Measurements from ENCODE around the gene PLET1. TPM values are rescaled to one million over a fixed set of nuclear protein-coding genes. Genes with fewer than 3 reads are reported as not detected.

PLET1 gene
- total RNA-seq, 1 experiment from 2014 or later = not detected

DNA sequence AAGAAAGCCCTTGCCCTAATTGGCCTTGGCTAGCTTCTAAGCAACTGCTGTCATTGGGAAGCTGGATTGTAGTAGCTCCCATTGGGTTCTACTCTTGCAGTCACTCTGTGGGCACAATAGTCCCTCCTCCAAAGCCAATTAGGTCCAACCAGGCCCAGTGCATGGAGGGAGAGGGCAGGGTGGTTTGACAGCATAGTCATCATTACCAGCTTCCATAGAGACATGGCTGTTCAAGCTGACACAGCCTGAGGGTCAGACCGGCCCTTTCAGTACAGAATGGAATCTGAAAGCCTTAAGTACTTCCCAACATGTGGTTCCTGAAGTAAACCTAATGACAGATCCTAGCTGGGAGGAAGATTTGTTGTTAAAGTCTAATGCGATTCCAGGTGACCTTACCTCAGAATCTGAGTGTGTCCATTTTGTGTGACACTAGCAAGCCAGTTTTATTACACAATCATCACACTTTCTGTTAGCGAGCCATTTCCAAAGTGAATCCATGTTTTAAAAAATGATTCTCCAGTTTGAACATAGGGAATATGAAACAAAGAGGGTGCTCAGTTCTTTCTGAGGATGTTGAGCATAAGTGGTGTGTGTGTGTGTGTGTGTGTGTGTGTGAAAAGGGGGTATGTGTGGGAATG, 6.9 kb downstream of the PLET1 start:
- Histone ChIP-seq H3K4me1 (ENCODE audit: control insufficient read depth in 1 of 2, insufficient read depth in 2 of 2, low read length in 2 of 2) (no peaks in the 10 kb centered on the region), H2AFZ (ENCODE audit: low read depth, low read length, poor library complexity, severe bottlenecking) (no peak overlapping the region), H4K20me1 (ENCODE audit: insufficient read depth) (no peaks in the 10 kb centered on the region), H3K9me2 (ENCODE audit: insufficient read depth) (no peaks in the 10 kb centered on the region), H3K36me3 (ENCODE audit: control insufficient read depth in 1 of 2, insufficient read depth in 2 of 2, low read length in 2 of 2) (no peaks in the 10 kb centered on the region), H3K27me3 (ENCODE audit: insufficient read depth, low read length) (no peaks in the 10 kb centered on the region), H3K9me3 (ENCODE audit: control insufficient read depth in 1 of 2, insufficient read depth in 1 of 2, low read depth in 1 of 2, low read length in 2 of 2) (no peaks in the 10 kb centered on the region), H3K4me3 (replicated peaks in 1 of 2; ENCODE audit: low read depth in 1 of 2, low read length in 2 of 2) (no peak overlapping the region), H3K9ac (ENCODE audit: low read length) (no peak overlapping the region), H3K4me2 (ENCODE audit: low read length) (no peak overlapping the region), H3K79me2 (ENCODE audit: insufficient read depth, low read length) (no peaks in the 10 kb centered on the region), H3K27ac (ENCODE audit: low read depth, low read length) (no peak overlapping the region)
- DNase-seq (ENCODE audit: low read depth, low spot score) = no peak
- no peak for ATAC-seq
- TF ChIP-seq EZH2 (IDR thresholded peaks at IDR 0.05) (no peak), EGR1 (IDR thresholded peaks at IDR 0.05; ENCODE audit: low read depth) (no peak), TCF7L2 (IDR thresholded peaks at IDR 0.05; ENCODE audit: borderline replicate concordance, extremely low read depth, insufficient read depth, insufficient read length) (no peak), ZNF274 (IDR thresholded peaks at IDR 0.05; ENCODE audit: low read depth, low read length) (no peak), SIN3A (IDR thresholded peaks at IDR 0.05; ENCODE audit: low read depth) (no peak)
- ChIA-PET RAD21 (ENCODE audit: low non-redundant PET in 1 of 2, low total read pairs in 2 of 2, uncharacterized antibody in 2 of 2, unreplicated experiment in 2 of 2) (no interaction called here), CTCF (no interaction called here), POLR2A (no interaction called here)
- BruUV-seq (replicated peaks) = no TSS peak
- intact Hi-C loops (cut with micrococcal nuclease) = no loop called here

- CTCF ChIA-PET = no interaction called here
- Histone ChIP-seq H3K79me2 (ENCODE audit: insufficient read depth, low read length) (no peaks in the 10 kb centered on the region), H3K9me2 (ENCODE audit: insufficient read depth) (no peaks in the 10 kb centered on the region), H3K27me3 (ENCODE audit: insufficient read depth, low read length) (no peaks in the 10 kb centered on the region), H3K36me3 (ENCODE audit: control insufficient read depth in 1 of 2, insufficient read depth in 2 of 2, low read length in 2 of 2) (no peaks in the 10 kb centered on the region), H3K9ac (ENCODE audit: low read length) (no peak overlapping the region), H4K20me1 (ENCODE audit: insufficient read depth) (no peaks in the 10 kb centered on the region), H2AFZ (ENCODE audit: low read depth, low read length, poor library complexity, severe bottlenecking) (no peak overlapping the region), H3K9me3 (ENCODE audit: control insufficient read depth in 1 of 2, insufficient read depth in 1 of 2, low read depth in 1 of 2, low read length in 2 of 2) (no peaks in the 10 kb centered on the region), H3K4me1 (ENCODE audit: control insufficient read depth in 1 of 2, insufficient read depth in 2 of 2, low read length in 2 of 2) (no peaks in the 10 kb centered on the region), H3K27ac (ENCODE audit: low read depth, low read length) (no peak overlapping the region), H3K4me3 (replicated peaks in 1 of 2; ENCODE audit: low read depth in 1 of 2, low read length in 2 of 2) (no peak overlapping the region), H3K4me2 (ENCODE audit: low read length) (no peak overlapping the region)
- RAD21 ChIA-PET (ENCODE audit: low non-redundant PET in 1 of 2, low total read pairs in 2 of 2, uncharacterized antibody in 2 of 2, unreplicated experiment in 2 of 2) = no interaction called here
- POLR2A ChIA-PET = no interaction called here
- intact Hi-C loops (cut with micrococcal nuclease) = no loop called here
- BruUV-seq (replicated peaks) = no TSS peak
- no peak for TF ChIP-seq RAD21 (IDR thresholded peaks at IDR 0.05; ENCODE audit: low read depth)
- TF ChIP-seq, protein P1, sequence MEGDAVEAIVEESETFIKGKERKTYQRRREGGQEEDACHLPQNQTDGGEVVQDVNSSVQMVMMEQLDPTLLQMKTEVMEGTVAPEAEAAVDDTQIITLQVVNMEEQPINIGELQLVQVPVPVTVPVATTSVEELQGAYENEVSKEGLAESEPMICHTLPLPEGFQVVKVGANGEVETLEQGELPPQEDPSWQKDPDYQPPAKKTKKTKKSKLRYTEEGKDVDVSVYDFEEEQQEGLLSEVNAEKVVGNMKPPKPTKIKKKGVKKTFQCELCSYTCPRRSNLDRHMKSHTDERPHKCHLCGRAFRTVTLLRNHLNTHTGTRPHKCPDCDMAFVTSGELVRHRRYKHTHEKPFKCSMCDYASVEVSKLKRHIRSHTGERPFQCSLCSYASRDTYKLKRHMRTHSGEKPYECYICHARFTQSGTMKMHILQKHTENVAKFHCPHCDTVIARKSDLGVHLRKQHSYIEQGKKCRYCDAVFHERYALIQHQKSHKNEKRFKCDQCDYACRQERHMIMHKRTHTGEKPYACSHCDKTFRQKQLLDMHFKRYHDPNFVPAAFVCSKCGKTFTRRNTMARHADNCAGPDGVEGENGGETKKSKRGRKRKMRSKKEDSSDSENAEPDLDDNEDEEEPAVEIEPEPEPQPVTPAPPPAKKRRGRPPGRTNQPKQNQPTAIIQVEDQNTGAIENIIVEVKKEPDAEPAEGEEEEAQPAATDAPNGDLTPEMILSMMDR (IDR thresholded peaks at IDR 0.05 in 2 of 3, conservative IDR thresholded peaks at IDR 0.05 in 1 of 3; ENCODE audit: borderline replicate concordance in 1 of 3, insufficient read depth in 1 of 3, low read depth in 2 of 3, low read length in 2 of 3) = no peak
- TF ChIP-seq POLR2A (IDR thresholded peaks at IDR 0.05; ENCODE audit: borderline replicate concordance, extremely low read depth, insufficient read depth, insufficient read length) = no peak
- no peak for TF ChIP-seq YY1 (IDR thresholded peaks at IDR 0.05; ENCODE audit: extremely low read depth, insufficient replicate concordance, low read depth, low read length)
- no peak for TF ChIP-seq ELF1 (IDR thresholded peaks at IDR 0.05; ENCODE audit: borderline replicate concordance, low read depth)
- ATAC-seq = no peak
- DNase-seq (ENCODE audit: low read depth, low spot score) = no peak
Measured at GRCh38 chr11:112249871-112250610, 10.6 kb downstream of the PLET1 start.

Measured in HCT116 (cell line).